Measurements from ENCODE around the gene HSF5.
"Not testable (repeated sequence)": the region's sequence is repeated elsewhere in the genome, so short reads cannot be mapped to it uniquely, and the experiment has no call there.

The HSF5 gene

GRCh38 chr17:58411408-58411894 is 76.8 kb downstream of the HSF5 start:
- no peak for DNase-seq

GRCh38 chr17:58410714-58411407 is 77.3 kb downstream of the HSF5 start:
- no peak for DNase-seq

- no peak for DNase-seq
Measured at GRCh38 chr17:58409432-58409831, 78.8 kb downstream of the HSF5 start.

- DNase-seq: no peak
Measured at GRCh38 chr17:58403311-58403710, 84.9 kb downstream of the HSF5 start.

- no peak for DNase-seq
Measured at GRCh38 chr17:58402679-58403078, 85.5 kb downstream of the HSF5 start.

GRCh38 chr17:58402047-58402446 is 86.2 kb downstream of the HSF5 start:
- peak in 1 of 5 donors; percentile 7 for DNase-seq

- no peak for DNase-seq
Measured at GRCh38 chr17:58401287-58401686, 86.9 kb downstream of the HSF5 start.

GRCh38 chr17:58400826-58401225 is 87.4 kb downstream of the HSF5 start:
- DNase-seq: no peak

GRCh38 chr17:58399974-58400373 is 88.2 kb downstream of the HSF5 start:
- no peak for DNase-seq

- no peak for DNase-seq
Measured at GRCh38 chr17:58398574-58399266, 89.5 kb downstream of the HSF5 start.

- DNase-seq: not testable (repeated sequence)
Measured at GRCh38 chr17:58397421-58397820, 90.8 kb downstream of the HSF5 start.

- DNase-seq: no peak
Measured at GRCh38 chr17:58396173-58396572, 92.0 kb downstream of the HSF5 start.

- no peak for DNase-seq
Measured at GRCh38 chr17:58394534-58395223, 93.5 kb downstream of the HSF5 start.

GRCh38 chr17:58391302-58391984 is 96.8 kb downstream of the HSF5 start:
- DNase-seq: no peak

GRCh38 chr17:58390884-58391283 is 97.3 kb downstream of the HSF5 start:
- no peak for DNase-seq

- no peak for DNase-seq
Measured at GRCh38 chr17:58388302-58389190, 99.7 kb downstream of the HSF5 start.

- DNase-seq: no peak
Measured at GRCh38 chr17:58387834-58388233, 100.4 kb downstream of the HSF5 start.

GRCh38 chr17:58386708-58387107 is 101.5 kb downstream of the HSF5 start:
- DNase-seq: no peak

- DNase-seq: no peak
Measured at GRCh38 chr17:58385359-58385899, 102.8 kb downstream of the HSF5 start.

GRCh38 chr17:58384897-58385296 is 103.3 kb downstream of the HSF5 start:
- DNase-seq: no peak

- no peak for DNase-seq
Measured at GRCh38 chr17:58383892-58384462, 104.2 kb downstream of the HSF5 start.
